Muscle of leg (tissue), 11 donors: ENCODE data around the gene SLC38A11. TPM values are rescaled to one million over a fixed set of nuclear protein-coding genes. Genes with fewer than 3 reads are reported as not detected.
"Not testable (repeated sequence)": the region's sequence is repeated elsewhere in the genome, so short reads cannot be mapped to it uniquely, and the experiment has no call there.

Experiments
- DNase-seq: peaks from one replicate; pipeline ENCODE4 v3.0.0; 2013
- H3K27ac ChIP-seq: one replicate; pipeline ENCODE4 v1.5.1; 2013; ENCODE audit warnings: mild to moderate bottlenecking, low read length, control low read depth
- H3K27me3 ChIP-seq: one replicate; pipeline ENCODE4 v1.6.1; 2013; ENCODE audit warnings: low read length; ENCODE audit not compliant: control insufficient read depth, insufficient read depth
- H3K36me3 ChIP-seq: one replicate; pipeline ENCODE4 v1.6.1; 2013; ENCODE audit warnings: low read length; ENCODE audit not compliant: control insufficient read depth, insufficient read depth
- H3K4me1 ChIP-seq: one replicate; pipeline ENCODE4 v1.6.1; 2013; ENCODE audit warnings: low read length; ENCODE audit not compliant: control insufficient read depth, insufficient read depth
- H3K4me3 ChIP-seq: one replicate; pipeline ENCODE4 v1.5.1; 2013; ENCODE audit warnings: low read length, control low read depth
- H3K9me3 ChIP-seq: replicated peaks from 2 replicates; pipeline ENCODE4 v1.6.1; 2013; ENCODE audit warnings: low read depth, low read length; ENCODE audit not compliant: control insufficient read depth
- WGBS: methylation state at CpG from one replicate; pipeline ENCODE4 v1.1.5; 2013; ENCODE audit warnings: missing lambda C conversion rate; ENCODE audit not compliant: insufficient coverage; 5-methylcytosine and 5-hydroxymethylcytosine counted together
- polyA plus RNA-seq, 8 donors: library from polyadenylated mRNA; unstranded; fragments of 120-200 nt; gene quantifications; one replicate each; pipeline versions ENCODE4 v1.2.1 to v1.2.3, GENCODE V29; 2013; ENCODE audit warnings: inconsistent platforms in 1 of 8, low replicate concordance in 1 of 8; ENCODE audit not compliant: insufficient read length in 8 of 8, insufficient read depth in 1 of 8
- total RNA-seq: library from RNA; stranded (reverse); fragments of 120-200 nt; gene quantifications from one replicate; pipeline ENCODE4 v1.2.4, GENCODE V29; 2013

Gene SLC38A11
- total and polyA plus RNA-seq, 9 donors: 0.28 to 0.97 (median 0.34) TPM

- Histone ChIP-seq H3K4me3 (no peak overlapping the region), H3K9me3 (no peaks in the 10 kb centered on the region), H3K36me3 (no peaks in the 10 kb centered on the region), H3K27ac (no peak overlapping the region), H3K4me1 (no peaks in the 10 kb centered on the region), H3K27me3 (no peaks in the 10 kb centered on the region)
- WGBS: no CpG with 5 or more reads among the region's 3 CpGs
- no peak for DNase-seq
These were observed 87.4 kb downstream of the SLC38A11 start for GRCh38 chr2:164867779-164868397.

- peak; percentile 63 for DNase-seq
These were observed 88.9 kb downstream of the SLC38A11 start for GRCh38 chr2:164866381-164866780.

GRCh38 chr2:164860694-164861042 lies 94.7 kb downstream of the SLC38A11 start:
- no peak overlapping the region for H3K27ac ChIP-seq
- DNase-seq: no peak
- no peaks in the 10 kb centered on the region for H3K36me3 ChIP-seq
- H3K4me1 ChIP-seq: no peaks in the 10 kb centered on the region
- H3K4me3 ChIP-seq: no peak overlapping the region
- no peaks in the 10 kb centered on the region for H3K9me3 ChIP-seq
- no peaks in the 10 kb centered on the region for H3K27me3 ChIP-seq

More at GRCh38 chr2:164866381-164866780, 88.9 kb downstream of the SLC38A11 start:
- H3K27me3 ChIP-seq, H3K4me3 ChIP-seq, H3K36me3 ChIP-seq, H3K4me1 ChIP-seq, H3K27ac ChIP-seq, H3K9me3 ChIP-seq: not testable (repeated sequence)
- WGBS: no CpG with 5 or more reads among the region's 1 CpG

GRCh38 chr2:164859906-164860693 lies 95.2 kb downstream of the SLC38A11 start:
- H3K36me3 ChIP-seq, H3K27ac ChIP-seq, H3K9me3 ChIP-seq, DNase-seq, H3K27me3 ChIP-seq, H3K4me1 ChIP-seq, H3K4me3 ChIP-seq: not testable (repeated sequence)
- WGBS: 100% methylated on average over 1 of the region's 4 CpGs

GRCh38 chr2:164859251-164859818 lies 96.0 kb downstream of the SLC38A11 start:
- 71% methylated on average over 1 of the region's 2 CpGs for WGBS
- H3K4me3 ChIP-seq: no peak overlapping the region
- H3K4me1 ChIP-seq: no peaks in the 10 kb centered on the region
- H3K27me3 ChIP-seq: no peaks in the 10 kb centered on the region
- no peak for DNase-seq
- no peaks in the 10 kb centered on the region for H3K36me3 ChIP-seq
- no peaks in the 10 kb centered on the region for H3K9me3 ChIP-seq
- no peak overlapping the region for H3K27ac ChIP-seq

- Histone ChIP-seq H3K27ac (no peak overlapping the region), H3K9me3 (no peaks in the 10 kb centered on the region), H3K36me3 (no peaks in the 10 kb centered on the region), H3K4me3 (no peak overlapping the region), H3K27me3 (no peaks in the 10 kb centered on the region), H3K4me1 (no peaks in the 10 kb centered on the region)
- no CpG with 5 or more reads among the region's 4 CpGs for WGBS
- DNase-seq: no peak
These were observed 103.2 kb downstream of the SLC38A11 start for GRCh38 chr2:164852086-164852485.

GRCh38 chr2:164850235-164850634 lies 105.1 kb downstream of the SLC38A11 start:
- Histone ChIP-seq H3K9me3 (no peaks in the 10 kb centered on the region), H3K4me1 (no peaks in the 10 kb centered on the region), H3K27ac (no peak overlapping the region), H3K27me3 (no peaks in the 10 kb centered on the region), H3K36me3 (no peaks in the 10 kb centered on the region), H3K4me3 (no peak overlapping the region)
- peak; percentile 48 for DNase-seq
- WGBS: no CpG with 5 or more reads among the region's 4 CpGs

- Histone ChIP-seq H3K9me3 (no peaks in the 10 kb centered on the region), H3K27me3 (no peaks in the 10 kb centered on the region), H3K4me1 (no peaks in the 10 kb centered on the region), H3K27ac (no peak overlapping the region), H3K36me3 (no peaks in the 10 kb centered on the region), H3K4me3 (no peak overlapping the region)
- no peak for DNase-seq
- WGBS: no CpG with 5 or more reads among the region's 1 CpG
These were observed 105.8 kb downstream of the SLC38A11 start for GRCh38 chr2:164849506-164849905.

- Histone ChIP-seq H3K27me3 (no peaks in the 10 kb centered on the region), H3K9me3 (no peaks in the 10 kb centered on the region), H3K4me3 (no peak overlapping the region), H3K4me1 (no peaks in the 10 kb centered on the region), H3K27ac (no peak overlapping the region), H3K36me3 (no peaks in the 10 kb centered on the region)
- DNase-seq: no peak
- no CpG with 5 or more reads among the region's 2 CpGs for WGBS
These were observed 107.2 kb downstream of the SLC38A11 start for GRCh38 chr2:164847981-164848741.

- no CpG with 5 or more reads among the region's 4 CpGs for WGBS
- Histone ChIP-seq H3K9me3 (no peaks in the 10 kb centered on the region), H3K4me3 (no peak overlapping the region), H3K27me3 (no peaks in the 10 kb centered on the region), H3K36me3 (no peaks in the 10 kb centered on the region), H3K27ac (no peak overlapping the region), H3K4me1 (peaks cover under 1% of the 10 kb centered on the region)
- no peak for DNase-seq
These were observed 108.0 kb downstream of the SLC38A11 start for GRCh38 chr2:164847291-164847690.
